ENCODE results near the gene DBF4. TPM values are rescaled to one million over a fixed set of nuclear protein-coding genes. Genes with fewer than 3 reads are reported as not detected.

Gene DBF4
- total RNA-seq, 1 donor from 2014 or later = not detected

- Histone ChIP-seq H3K4me3 (no peak overlapping the region), H3K27me3 (no peaks in the 10 kb centered on the region), H3K4me1 (no peaks in the 10 kb centered on the region), H3K36me3 (no peaks in the 10 kb centered on the region), H3K27ac (no peak overlapping the region), H3K9me3 (no peaks in the 10 kb centered on the region)
- DNase-seq (ENCODE audit: low spot score in 2 of 2) = no peak
- intact Hi-C loops (cut with DNase I) = no loop called here
- no peak for TF ChIP-seq CTCF (IDR thresholded peaks at IDR 0.05)
Observed at GRCh38 chr7:87948371-87948770, 72.1 kb downstream of the DBF4 start.

Other genes starting within 250 kb of the DBF4 start
- gene RUNDC3B, start 248.1 kb upstream of the DBF4 start, total RNA-seq = 0.53 TPM
- 4.0 TPM for gene SLC25A40, start 133 bp upstream of the DBF4 start, total RNA-seq
- 0.85 TPM for gene ADAM22, start 57.8 kb downstream of the DBF4 start, total RNA-seq

All from ascending aorta (tissue), 2 donors.